Measurements from ENCODE around the gene RAE1.
A peak's percentile ranks its signal among the peaks of the same experiment; 100 is the strongest.

The RAE1 gene

DNA sequence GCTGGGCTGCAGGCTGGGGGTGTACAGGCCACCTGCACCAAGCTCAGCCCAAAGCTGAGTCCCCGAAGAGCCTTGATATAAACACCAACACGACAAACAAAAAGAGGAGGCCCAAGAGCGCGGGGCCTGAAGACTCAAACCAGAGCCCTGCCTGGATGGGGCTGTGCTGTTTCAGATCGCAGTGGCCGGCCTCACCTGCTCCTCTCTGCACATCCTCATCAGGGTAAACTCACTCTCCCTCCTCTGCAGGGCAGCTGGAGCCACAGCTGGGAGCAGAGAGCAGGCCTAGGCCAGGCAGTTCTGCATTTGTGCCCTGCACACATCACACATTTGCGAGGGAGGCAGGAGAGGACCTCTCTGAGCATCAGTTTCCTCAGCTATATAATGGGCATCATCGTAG, 36.4 kb downstream of the RAE1 start:
- no peaks in the 10 kb centered on the region for H3K27me3 ChIP-seq (ENCODE audit: control insufficient read depth in 2 of 2, insufficient read depth in 2 of 2, low read length in 2 of 2)
- H3K9ac ChIP-seq (ENCODE audit: low read depth in 1 of 2, low read length in 2 of 2) = no peak overlapping the region
- no peak overlapping the region for H3K27ac ChIP-seq (ENCODE audit: low read depth in 2 of 2, low read length in 2 of 2)
- H3K9me3 ChIP-seq (ENCODE audit: control insufficient read depth in 2 of 2, low read length in 2 of 2) = no peaks in the 10 kb centered on the region
- no peak overlapping the region for H3K4me3 ChIP-seq (ENCODE audit: low read length in 2 of 2)
- H3K36me3 ChIP-seq (ENCODE audit: control insufficient read depth in 2 of 2, insufficient read depth in 2 of 2, low read length in 2 of 2) = no peaks in the 10 kb centered on the region
- H3K4me1 ChIP-seq (ENCODE audit: control insufficient read depth in 2 of 2, insufficient read depth in 2 of 2, low read length in 2 of 2) = peaks cover 41% of the 10 kb centered on the region in 2 donors

DNA sequence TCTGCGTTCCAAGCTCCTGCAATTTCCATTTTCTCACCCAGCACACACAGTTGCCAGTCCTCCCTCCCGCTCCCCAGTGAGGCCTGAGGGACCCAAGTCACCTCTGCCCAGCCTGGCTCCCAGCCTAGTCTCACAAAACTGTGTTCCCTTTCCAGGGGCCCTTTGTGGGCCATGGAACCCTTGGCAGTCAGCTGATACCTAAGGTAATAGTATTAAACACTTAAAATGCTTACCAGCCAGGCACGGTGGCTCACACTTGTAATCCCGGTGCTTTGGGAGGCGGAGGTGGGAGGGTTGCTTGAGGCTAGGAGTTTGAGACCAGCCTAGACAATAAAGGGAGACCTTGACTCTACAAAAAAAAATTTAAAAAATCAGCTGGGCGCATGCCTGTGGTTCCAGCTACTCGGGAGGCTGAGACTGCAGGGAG, 36.9 kb downstream of the RAE1 start:
- Histone ChIP-seq H3K4me1 (ENCODE audit: control insufficient read depth in 2 of 2, insufficient read depth in 2 of 2, low read length in 2 of 2) (peaks cover 42 to 45% of the 10 kb centered on the region in 2 donors), H3K27me3 (ENCODE audit: control insufficient read depth in 2 of 2, insufficient read depth in 2 of 2, low read length in 2 of 2) (no peaks in the 10 kb centered on the region), H3K36me3 (ENCODE audit: control insufficient read depth in 2 of 2, insufficient read depth in 2 of 2, low read length in 2 of 2) (no peaks in the 10 kb centered on the region), H3K9ac (ENCODE audit: low read depth in 1 of 2, low read length in 2 of 2) (no peak overlapping the region), H3K27ac (ENCODE audit: low read depth in 2 of 2, low read length in 2 of 2) (no peak overlapping the region), H3K4me3 (ENCODE audit: low read length in 2 of 2) (no peak overlapping the region), H3K9me3 (ENCODE audit: control insufficient read depth in 2 of 2, low read length in 2 of 2) (no peaks in the 10 kb centered on the region)

DNA sequence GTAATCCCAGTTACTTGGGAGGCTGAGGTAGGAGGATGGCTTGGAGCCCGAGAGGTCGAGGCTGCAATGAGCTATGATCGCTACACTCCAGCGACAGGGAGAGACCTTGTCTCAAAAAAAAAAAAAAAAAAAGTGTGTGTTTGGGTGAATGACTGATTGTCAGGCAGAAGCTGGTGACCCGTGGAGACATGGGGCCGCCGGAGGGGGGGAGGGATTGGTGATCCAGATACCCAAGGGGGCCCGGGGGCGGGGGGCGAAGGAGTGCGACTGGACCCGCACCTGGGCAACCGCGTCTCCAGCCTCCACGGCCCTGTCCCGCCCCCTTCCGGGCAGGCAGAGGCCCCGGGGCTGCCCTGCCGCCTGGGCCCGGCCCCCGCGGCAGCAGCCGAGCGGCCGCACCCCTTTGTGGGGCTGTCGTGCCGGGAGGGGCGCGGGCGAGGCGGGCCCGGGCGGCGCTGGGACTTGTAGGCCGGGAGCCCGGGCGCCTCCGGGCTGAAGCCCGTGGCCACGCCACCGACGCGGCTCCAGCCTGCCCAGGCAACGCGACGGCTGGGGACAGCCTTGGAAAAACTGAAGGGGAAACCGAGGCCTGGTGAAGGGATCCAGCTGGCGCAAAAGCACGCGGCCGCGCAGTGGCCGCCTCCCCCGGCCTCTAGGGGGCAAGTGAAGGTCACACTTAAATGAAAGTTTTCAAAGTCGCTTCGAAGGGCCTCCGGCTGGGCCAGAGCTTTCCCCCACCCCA, 38.1 kb downstream of the RAE1 start:
- H3K36me3 ChIP-seq (ENCODE audit: control insufficient read depth in 2 of 2, insufficient read depth in 2 of 2, low read length in 2 of 2) = peaks cover 0 to 7% of the 10 kb centered on the region in 2 donors
- no peaks in the 10 kb centered on the region for H3K27me3 ChIP-seq (ENCODE audit: control insufficient read depth in 2 of 2, insufficient read depth in 2 of 2, low read length in 2 of 2)
- H3K4me3 ChIP-seq (ENCODE audit: low read length in 2 of 2) = peak overlapping the region; percentile 40 to 69
- H3K27ac ChIP-seq (ENCODE audit: low read depth in 2 of 2, low read length in 2 of 2) = peak overlapping the region; percentile 55 to 65
- peak overlapping the region; percentile 69 to 70 for H3K9ac ChIP-seq (ENCODE audit: low read depth in 1 of 2, low read length in 2 of 2)
- peaks cover 49 to 51% of the 10 kb centered on the region in 2 donors for H3K4me1 ChIP-seq (ENCODE audit: control insufficient read depth in 2 of 2, insufficient read depth in 2 of 2, low read length in 2 of 2)
- H3K9me3 ChIP-seq (ENCODE audit: control insufficient read depth in 2 of 2, low read length in 2 of 2) = no peaks in the 10 kb centered on the region

DNA sequence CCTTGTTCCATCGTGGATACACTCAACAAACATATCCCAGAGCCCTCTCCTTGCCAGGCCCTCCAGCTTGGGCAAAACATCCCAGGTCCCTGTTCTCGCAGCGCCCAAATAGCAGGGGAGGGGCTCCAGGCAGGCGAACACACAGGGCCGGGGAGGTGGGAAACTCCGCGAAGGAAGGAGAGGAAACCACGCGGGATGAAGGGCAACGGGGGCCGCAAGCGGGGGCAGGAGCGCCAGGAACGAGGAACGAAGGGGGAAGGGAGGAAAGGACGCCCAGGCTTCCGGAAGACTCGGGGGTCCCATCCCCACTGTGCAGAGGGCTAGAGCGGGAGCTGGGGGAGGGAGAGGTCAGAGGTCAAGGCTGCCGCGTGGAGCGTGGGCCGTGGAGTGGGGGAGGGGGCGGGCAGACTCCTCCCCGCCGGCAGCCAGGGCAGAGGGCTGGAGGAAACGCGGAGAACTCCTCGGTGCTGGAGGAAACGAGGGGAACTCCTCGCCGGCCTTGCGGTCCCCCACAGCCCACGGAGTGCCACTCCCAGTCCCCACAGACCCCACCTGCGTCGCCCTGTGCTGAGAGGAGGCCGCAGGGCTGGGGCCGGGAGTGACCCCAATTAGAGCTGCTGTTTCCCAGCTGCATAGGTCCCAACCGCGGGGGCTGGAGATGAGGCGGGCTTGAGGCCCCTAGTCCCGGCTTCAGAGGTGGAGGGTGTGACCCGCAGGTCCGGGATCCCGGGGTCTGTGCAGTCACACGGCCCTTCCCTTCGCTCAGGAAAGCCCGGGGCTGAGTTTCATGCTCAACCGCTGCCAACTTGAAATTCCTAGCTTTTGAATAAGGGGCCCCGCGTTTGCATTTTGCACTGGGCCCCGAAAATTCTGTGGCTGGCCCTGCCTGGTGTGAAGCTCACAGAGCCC, 38.9 kb downstream of the RAE1 start:
- peaks cover 8 to 15% of the 10 kb centered on the region in 2 donors for H3K36me3 ChIP-seq (ENCODE audit: control insufficient read depth in 2 of 2, insufficient read depth in 2 of 2, low read length in 2 of 2)
- peak overlapping the region; percentile 69 to 70 for H3K9ac ChIP-seq (ENCODE audit: low read depth in 1 of 2, low read length in 2 of 2)
- peaks cover 47% of the 10 kb centered on the region in 2 donors for H3K4me1 ChIP-seq (ENCODE audit: control insufficient read depth in 2 of 2, insufficient read depth in 2 of 2, low read length in 2 of 2)
- peak overlapping the region; percentile 55 to 65 for H3K27ac ChIP-seq (ENCODE audit: low read depth in 2 of 2, low read length in 2 of 2)
- H3K9me3 ChIP-seq (ENCODE audit: control insufficient read depth in 2 of 2, low read length in 2 of 2) = no peaks in the 10 kb centered on the region
- H3K4me3 ChIP-seq (ENCODE audit: low read length in 2 of 2) = peak overlapping the region; percentile 40 to 69
- H3K27me3 ChIP-seq (ENCODE audit: control insufficient read depth in 2 of 2, insufficient read depth in 2 of 2, low read length in 2 of 2) = no peaks in the 10 kb centered on the region

DNA sequence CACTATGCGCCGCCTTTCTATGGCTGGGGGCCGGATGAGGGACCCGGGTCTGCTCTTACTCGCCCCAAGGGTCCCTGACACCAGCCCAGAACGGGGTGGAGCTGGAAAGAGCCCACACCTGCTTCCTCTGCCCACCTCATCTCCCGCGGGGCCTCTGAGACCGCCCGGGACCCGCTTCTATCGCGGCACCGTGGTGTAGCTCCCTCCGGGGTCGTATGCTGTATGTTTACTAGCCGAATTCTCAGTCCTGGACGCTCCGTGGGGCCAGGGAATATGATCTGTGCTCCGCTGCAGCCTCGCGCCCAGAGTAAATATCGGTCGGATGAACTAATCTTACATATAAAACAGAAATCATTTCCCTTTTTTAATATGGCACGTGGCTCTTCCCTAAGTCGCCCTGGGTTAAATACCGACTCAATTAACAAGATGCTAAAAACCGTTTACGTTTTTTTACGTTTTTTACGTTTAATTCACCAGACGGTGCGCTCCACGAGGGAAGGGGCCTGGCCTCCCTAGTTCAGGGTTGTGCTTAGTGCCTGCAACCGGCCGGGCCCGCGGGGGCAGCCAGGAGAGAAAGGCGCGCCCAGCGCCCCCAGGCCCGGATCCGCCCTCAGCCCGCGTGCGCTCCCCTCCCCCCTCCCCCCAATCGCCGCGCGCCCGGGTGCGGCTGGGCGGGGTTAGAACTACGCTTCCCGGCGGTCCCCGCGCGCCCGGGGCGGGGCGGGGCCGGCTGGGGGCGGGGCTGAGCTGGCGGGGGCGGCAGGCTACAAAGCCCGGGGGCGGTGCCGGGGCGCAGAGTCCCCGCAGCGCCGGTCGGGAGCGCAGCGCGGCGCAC, 39.8 kb downstream of the RAE1 start, which contains the start of gene RBM38:
Gene RBM38 (plus strand): TSS at position 793 of the 835 bp plus-strand sequence. CDS start 186 bp downstream, outside the sequence.
- Histone ChIP-seq H3K27ac (ENCODE audit: low read depth in 2 of 2, low read length in 2 of 2) (peak within 1 kb of the TSS; percentile 76 to 85), H3K27me3 (ENCODE audit: control insufficient read depth in 2 of 2, insufficient read depth in 2 of 2, low read length in 2 of 2) (no peaks in the 10 kb centered on the region), H3K9me3 (ENCODE audit: control insufficient read depth in 2 of 2, low read length in 2 of 2) (no peaks in the 10 kb centered on the region), H3K9ac (ENCODE audit: low read depth in 1 of 2, low read length in 2 of 2) (peak within 1 kb of the TSS; percentile 77 to 81), H3K36me3 (ENCODE audit: control insufficient read depth in 2 of 2, insufficient read depth in 2 of 2, low read length in 2 of 2) (peaks cover 10 to 19% of the 10 kb centered on the region in 2 donors), H3K4me3 (ENCODE audit: low read length in 2 of 2) (peak within 1 kb of the TSS; percentile 70 to 79), H3K4me1 (ENCODE audit: control insufficient read depth in 2 of 2, insufficient read depth in 2 of 2, low read length in 2 of 2) (peaks cover 41 to 45% of the 10 kb centered on the region in 2 donors)

DNA sequence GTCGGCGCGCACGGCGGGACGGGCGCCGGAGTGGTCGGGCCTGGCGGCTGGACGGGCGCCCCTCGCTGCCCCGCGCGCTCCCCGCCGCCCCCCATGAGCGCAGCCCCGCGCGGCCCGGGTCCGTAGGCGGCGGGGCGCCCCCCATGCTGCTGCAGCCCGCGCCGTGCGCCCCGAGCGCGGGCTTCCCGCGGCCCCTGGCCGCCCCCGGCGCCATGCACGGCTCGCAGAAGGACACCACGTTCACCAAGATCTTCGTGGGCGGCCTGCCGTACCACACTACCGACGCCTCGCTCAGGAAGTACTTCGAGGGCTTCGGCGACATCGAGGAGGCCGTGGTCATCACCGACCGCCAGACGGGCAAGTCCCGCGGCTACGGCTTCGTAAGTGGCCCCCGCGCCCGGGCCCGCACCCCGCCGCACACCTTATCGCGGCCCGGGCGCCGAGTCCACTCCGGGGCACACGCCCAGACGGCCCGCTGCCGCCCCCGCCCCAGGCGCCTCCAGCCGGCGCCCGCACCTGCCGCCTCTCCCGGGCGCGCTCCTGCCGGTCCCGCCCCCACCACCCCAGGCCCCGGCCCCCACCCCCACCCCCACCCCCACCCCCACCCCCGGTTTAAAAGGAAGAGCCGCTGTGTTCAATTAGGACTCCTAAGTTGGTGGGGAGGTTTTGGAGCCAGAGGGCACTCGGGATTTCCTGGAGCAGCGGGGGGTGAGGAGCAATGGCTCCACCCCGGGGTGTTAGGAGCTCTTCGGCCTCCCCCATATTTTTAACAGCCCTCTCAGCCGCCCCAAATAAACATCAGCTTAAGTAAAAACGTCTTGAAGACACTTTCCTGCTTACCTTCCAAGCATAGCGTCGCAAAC, 40.6 kb downstream of the RAE1 start:
- H3K27me3 ChIP-seq (ENCODE audit: control insufficient read depth in 2 of 2, insufficient read depth in 2 of 2, low read length in 2 of 2) = no peaks in the 10 kb centered on the region
- H3K9me3 ChIP-seq (ENCODE audit: control insufficient read depth in 2 of 2, low read length in 2 of 2) = no peaks in the 10 kb centered on the region
- peak overlapping the region; percentile 76 to 85 for H3K27ac ChIP-seq (ENCODE audit: low read depth in 2 of 2, low read length in 2 of 2)
- H3K4me1 ChIP-seq (ENCODE audit: control insufficient read depth in 2 of 2, insufficient read depth in 2 of 2, low read length in 2 of 2) = peaks cover 41 to 51% of the 10 kb centered on the region in 2 donors
- peak overlapping the region; percentile 77 to 81 for H3K9ac ChIP-seq (ENCODE audit: low read depth in 1 of 2, low read length in 2 of 2)
- peaks cover 10 to 27% of the 10 kb centered on the region in 2 donors for H3K36me3 ChIP-seq (ENCODE audit: control insufficient read depth in 2 of 2, insufficient read depth in 2 of 2, low read length in 2 of 2)
- H3K4me3 ChIP-seq (ENCODE audit: low read length in 2 of 2) = peak overlapping the region; percentile 70 to 79

DNA sequence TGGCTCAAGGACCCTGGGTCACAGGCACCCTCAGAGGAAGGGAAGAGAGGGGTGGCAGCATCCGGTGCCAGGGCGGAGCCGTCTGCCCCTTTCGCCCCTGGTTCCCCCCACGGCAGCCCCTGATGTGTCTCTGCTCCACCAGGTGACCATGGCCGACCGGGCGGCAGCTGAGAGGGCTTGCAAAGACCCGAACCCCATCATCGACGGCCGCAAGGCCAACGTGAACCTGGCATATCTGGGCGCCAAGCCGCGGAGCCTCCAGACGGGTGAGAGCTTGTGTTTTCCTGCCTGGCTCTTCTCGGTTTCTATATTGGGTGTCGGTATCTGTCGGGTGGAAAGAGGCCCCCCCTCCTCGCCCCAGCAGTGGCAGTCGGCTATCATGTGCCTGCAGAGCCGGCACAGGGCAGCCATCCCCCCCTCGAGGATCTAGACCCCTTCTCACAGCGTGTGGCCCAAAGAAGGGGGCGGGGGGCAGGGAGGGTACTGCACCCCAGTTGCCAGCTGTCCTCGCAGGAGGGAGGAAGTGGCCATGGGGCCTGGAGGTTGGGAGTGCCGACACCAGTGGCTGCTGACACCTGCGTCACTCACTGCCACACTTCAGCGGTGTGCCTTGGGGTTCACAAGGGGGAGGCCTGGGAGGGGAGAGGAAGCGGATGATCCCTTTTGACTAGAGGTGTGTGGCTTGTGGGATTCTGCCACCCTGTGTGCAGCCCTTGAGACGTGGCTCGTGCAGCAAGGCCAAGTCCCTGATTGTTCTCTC, 41.6 kb downstream of the RAE1 start:
- H3K36me3 ChIP-seq (ENCODE audit: control insufficient read depth in 2 of 2, insufficient read depth in 2 of 2, low read length in 2 of 2) = peaks cover 18 to 37% of the 10 kb centered on the region in 2 donors
- H3K27me3 ChIP-seq (ENCODE audit: control insufficient read depth in 2 of 2, insufficient read depth in 2 of 2, low read length in 2 of 2) = no peaks in the 10 kb centered on the region
- peaks cover 47 to 59% of the 10 kb centered on the region in 2 donors for H3K4me1 ChIP-seq (ENCODE audit: control insufficient read depth in 2 of 2, insufficient read depth in 2 of 2, low read length in 2 of 2)
- peak overlapping the region; percentile 76 to 85 for H3K27ac ChIP-seq (ENCODE audit: low read depth in 2 of 2, low read length in 2 of 2)
- peak overlapping the region; percentile 72 to 81 for H3K9ac ChIP-seq (ENCODE audit: low read depth in 1 of 2, low read length in 2 of 2)
- peak overlapping the region; percentile 70 to 79 for H3K4me3 ChIP-seq (ENCODE audit: low read length in 2 of 2)
- no peaks in the 10 kb centered on the region for H3K9me3 ChIP-seq (ENCODE audit: control insufficient read depth in 2 of 2, low read length in 2 of 2)

DNA sequence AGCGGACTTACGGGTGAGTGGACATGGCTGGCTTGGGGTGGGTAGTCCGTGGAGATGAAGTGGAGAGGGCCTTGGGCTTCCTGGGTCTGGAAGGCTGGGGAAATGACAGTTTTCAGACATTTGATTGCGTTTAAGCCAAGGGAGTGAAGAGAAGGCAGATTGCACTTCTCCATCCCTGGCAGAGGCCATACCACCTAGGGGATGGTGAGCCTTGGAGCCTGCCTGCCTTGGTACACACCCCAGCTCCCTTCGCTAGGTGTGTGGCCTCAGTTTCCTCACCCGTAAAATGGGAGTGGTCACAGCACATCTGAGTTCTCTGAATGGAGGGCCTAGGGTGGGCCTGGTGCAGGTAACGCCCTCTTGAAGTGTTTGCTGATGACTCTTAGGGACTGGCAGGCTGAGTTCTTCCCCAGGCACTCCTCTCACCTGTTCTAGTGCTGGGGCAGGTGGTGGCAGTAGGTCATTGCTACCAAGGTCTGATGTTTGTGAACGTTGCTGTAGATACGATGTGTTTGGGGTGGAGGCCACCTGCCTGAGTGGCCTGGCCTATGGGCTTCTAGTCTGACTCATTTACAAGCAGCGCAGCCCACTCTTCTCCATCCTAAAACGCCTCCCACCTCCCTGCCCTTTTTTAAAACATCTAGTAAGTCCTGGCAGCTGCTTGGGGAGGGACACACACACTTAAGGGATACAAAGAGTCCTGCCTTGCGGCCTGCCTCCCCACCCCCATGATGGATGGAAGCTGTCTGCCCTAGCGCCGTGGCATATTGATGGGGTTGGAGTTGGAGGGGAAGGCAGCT, 42.5 kb downstream of the RAE1 start:
- peaks cover 18 to 38% of the 10 kb centered on the region in 2 donors for H3K36me3 ChIP-seq (ENCODE audit: control insufficient read depth in 2 of 2, insufficient read depth in 2 of 2, low read length in 2 of 2)
- peak overlapping the region; percentile 63 to 81 for H3K9ac ChIP-seq (ENCODE audit: low read depth in 1 of 2, low read length in 2 of 2)
- H3K4me1 ChIP-seq (ENCODE audit: control insufficient read depth in 2 of 2, insufficient read depth in 2 of 2, low read length in 2 of 2) = peaks cover 55 to 67% of the 10 kb centered on the region in 2 donors
- no peaks in the 10 kb centered on the region for H3K9me3 ChIP-seq (ENCODE audit: control insufficient read depth in 2 of 2, low read length in 2 of 2)
- H3K27me3 ChIP-seq (ENCODE audit: control insufficient read depth in 2 of 2, insufficient read depth in 2 of 2, low read length in 2 of 2) = no peaks in the 10 kb centered on the region
- H3K4me3 ChIP-seq (ENCODE audit: low read length in 2 of 2) = peak overlapping the region; percentile 70 to 79
- peak overlapping the region; percentile 76 to 85 for H3K27ac ChIP-seq (ENCODE audit: low read depth in 2 of 2, low read length in 2 of 2)
